IPS DF 4.7 (cell line): ENCODE results near the gene GUCA2A.

Experiments
- DNase-seq: peaks from one replicate; pipeline ENCODE4 v3.0.0-alpha.2; 2013; ENCODE audit warnings: low spot score; ENCODE audit errors: extremely low read depth

Gene GUCA2A

DNA sequence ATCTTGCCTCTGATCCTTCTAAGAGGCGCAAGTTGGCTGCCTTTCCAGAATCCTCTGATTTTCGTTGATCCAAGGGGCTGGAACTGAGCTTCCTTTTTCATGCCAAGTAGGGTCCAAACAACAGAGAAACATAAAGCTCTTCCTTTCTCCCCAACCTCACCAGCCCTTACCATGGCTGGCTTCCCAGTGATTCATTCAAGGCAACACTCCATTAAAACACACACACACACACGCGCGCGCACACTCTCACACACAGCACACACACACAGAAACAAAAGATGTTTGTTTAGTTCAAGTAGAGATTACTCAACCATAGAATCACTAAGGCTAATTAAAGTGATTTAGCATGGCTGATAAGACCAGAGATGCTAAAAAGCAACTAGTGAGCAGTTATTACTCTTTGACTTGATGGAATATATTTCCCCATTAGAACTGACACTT lies 13.0 kb upstream of the GUCA2A start:
- no peak for DNase-seq

DNA sequence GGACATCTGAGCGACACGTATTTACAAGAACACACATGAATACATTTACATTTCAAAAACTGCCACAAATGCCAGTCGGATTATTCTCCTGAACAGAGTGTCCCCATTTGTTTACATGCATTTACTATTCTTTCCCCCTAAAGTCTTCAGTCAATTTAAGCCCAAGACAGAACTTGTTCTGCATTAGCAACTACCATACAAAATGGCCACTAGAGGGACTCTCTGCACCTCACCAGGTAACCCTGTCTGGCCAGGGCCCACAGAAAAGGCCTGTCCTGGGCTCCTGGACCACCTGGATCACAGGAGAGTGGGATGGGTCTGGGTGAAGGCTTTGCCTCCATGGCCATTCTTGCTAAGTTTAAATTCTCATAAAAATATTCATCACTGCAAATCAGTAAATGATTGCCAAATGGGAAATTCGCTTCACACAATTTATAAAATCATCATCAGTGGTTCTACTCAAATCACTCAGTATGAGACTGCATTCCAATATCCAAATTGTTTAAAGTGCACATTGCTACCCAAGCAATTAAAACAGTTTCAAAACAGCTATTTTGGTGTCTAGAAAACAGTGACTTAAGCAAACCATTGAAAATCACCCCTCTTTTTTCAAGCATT lies 12.5 kb upstream of the GUCA2A start:
- peak; percentile 33 for DNase-seq

DNA sequence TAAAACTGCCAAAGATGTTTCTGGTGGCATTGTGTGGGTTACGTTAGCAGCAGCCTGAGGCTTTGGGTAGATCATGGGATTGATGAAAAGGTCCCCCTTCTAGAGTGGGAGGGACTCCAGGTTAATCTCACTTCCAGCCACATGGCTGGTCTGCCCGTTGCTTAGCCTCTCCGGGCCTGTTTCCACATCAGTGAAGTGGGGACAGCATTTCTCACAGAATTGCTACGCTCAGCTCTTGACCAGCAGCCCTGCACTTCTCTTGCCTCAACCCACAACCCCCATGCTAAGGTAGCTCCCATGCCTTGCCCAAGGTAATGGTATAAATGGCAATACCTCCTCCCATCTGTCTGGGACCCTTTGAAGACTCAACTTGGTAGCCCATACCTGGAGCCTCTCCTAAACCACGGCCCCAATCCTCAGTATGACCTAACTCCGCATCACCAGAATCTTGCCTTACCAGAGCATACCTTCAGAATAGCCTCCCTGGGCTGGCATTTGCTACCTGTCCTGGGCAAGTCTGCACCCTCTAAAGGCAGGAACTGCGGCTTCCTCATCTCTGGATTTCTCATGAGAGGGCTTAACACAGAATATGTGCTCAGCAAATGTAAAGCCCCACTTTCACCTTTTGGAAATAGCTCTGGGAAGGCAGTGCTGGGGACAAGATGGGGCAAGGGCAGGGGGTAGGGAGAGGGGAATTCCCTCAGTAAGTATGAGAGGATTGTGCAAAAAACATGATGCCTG lies 10.9 kb upstream of the GUCA2A start:
- no peak for DNase-seq

DNA sequence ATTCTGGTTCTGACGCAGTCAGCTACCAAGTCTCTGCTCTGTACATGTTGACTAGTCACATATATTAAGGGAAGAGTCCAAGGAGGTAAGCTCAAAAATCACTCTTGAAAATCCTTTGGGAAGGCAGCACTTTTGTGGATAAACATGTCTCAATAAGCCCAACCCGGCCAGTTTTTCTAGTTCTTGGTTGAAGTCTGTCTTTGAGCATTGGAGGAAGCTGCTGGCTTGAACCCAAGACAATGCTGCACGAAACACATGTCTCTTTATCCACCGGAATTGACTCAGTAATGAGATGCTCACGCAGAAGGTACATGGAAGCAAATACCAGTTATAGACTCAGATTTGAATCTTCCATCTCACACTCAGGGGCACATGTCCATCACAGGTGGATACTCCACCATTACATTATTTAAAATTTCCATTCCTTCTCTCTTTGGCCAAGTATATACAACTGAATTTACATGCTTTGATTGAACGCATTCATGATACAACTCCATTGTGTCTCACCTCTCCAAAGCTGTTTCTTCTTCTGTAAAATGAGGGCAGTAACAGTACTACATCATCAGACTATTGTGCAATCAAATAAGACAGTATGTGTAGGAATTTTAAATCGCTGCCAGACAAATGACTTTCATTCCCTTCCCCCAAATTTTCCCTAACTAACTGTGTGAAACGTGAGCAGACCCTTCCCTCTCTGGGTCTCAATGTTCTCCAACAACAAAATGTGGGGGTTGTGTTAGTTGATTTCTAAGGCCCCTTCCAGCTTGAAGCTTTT lies 9.6 kb upstream of the GUCA2A start:
- DNase-seq, result no peak

GRCh38 chr1:42173155-42173933 lies 8.8 kb upstream of the GUCA2A start:
- peak; percentile 28 for DNase-seq

GRCh38 chr1:42172381-42173133 lies 8.0 kb upstream of the GUCA2A start:
- no peak for DNase-seq

DNA sequence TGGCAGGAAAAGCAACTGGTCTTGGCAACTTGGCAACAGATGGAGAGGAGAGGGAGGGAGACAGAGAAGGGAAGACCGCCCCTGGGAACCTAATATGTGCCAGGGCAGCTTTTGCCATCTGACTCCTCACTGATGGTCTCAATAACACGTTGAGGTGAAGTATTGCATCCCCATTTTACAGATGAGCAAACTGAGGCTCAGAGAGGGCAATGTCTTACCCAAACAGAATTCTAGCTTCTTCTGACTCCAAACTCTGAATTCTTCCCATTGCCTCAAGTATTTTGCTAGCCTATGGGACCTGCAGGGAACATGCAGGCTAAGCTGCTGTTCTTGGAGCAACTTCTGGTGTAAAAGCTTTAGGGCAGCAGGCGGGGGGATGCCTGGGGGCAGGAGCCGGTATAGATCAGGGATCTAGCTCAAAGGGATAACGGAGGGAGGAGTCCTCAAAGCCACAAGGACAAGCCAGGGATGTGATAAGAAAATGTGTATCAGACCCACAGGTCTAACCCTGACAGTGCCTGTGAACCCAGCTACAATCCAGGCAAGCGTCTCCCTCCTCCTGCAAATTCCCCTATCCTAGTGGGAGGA lies 7.2 kb upstream of the GUCA2A start:
- DNase-seq, result no peak

DNA sequence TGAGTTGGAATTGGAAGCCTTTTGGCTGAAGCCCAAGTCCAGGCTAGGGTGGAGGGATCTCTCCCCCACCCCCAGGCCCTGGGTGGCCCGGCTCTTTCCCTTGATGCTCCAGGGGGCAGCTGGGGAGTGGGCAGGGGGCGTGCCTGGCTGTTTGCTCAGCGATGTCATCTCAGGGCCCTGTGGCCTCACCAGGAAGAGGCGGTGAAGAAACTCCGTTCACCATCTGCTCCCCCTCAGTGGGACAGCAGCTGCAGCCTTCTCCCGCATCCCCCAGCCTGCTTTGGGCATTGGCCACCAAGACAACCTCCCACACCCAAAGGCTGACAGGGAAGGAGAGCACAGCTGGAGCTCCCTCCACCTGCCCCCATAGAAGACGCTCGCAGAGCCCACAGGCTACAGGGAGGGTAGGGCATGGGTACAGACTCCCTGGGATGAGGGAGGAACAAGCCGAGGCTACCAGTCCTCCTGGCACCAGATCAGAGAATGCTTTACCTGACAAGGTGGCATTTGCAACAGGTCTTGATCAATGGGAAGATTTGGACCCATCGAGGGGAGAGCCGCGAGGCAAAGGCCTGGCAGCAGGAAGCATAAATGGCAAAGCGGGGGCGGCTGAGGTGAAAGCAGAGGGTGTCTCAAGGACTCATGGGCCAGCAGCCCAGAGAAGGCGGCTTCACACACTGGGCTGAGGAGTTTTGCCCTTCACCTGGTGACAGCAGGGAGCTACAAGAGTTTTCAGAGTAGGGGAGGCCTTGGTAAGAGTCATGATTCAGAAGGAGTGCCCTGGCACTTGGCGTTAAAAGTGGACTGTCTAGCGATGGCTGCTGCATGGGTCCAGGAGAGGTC lies 6.5 kb upstream of the GUCA2A start:
- DNase-seq, result no peak

GRCh38 chr1:42168763-42169162 lies 4.2 kb upstream of the GUCA2A start:
- DNase-seq, result no peak

DNA sequence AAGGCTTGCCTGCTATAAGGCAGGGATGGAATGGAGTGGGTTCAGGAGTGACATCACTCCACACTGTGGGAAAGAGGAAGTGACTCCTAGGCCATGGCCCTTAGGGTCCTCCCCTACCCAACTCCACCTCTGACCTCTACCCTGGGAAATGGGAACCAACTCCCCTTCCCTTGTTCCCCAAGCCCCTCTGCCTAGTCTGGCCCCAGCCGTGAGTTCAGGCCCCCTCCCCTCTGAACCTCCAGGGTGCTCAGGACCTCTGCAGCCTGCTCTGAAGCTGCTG lies 3.8 kb upstream of the GUCA2A start:
- DNase-seq, result no peak

- no peak for DNase-seq
Observed at GRCh38 chr1:42167611-42168390, 3.3 kb upstream of the GUCA2A start.

GRCh38 chr1:42165511-42166210 lies 1.1 kb upstream of the GUCA2A start:
- DNase-seq, result no peak

DNA sequence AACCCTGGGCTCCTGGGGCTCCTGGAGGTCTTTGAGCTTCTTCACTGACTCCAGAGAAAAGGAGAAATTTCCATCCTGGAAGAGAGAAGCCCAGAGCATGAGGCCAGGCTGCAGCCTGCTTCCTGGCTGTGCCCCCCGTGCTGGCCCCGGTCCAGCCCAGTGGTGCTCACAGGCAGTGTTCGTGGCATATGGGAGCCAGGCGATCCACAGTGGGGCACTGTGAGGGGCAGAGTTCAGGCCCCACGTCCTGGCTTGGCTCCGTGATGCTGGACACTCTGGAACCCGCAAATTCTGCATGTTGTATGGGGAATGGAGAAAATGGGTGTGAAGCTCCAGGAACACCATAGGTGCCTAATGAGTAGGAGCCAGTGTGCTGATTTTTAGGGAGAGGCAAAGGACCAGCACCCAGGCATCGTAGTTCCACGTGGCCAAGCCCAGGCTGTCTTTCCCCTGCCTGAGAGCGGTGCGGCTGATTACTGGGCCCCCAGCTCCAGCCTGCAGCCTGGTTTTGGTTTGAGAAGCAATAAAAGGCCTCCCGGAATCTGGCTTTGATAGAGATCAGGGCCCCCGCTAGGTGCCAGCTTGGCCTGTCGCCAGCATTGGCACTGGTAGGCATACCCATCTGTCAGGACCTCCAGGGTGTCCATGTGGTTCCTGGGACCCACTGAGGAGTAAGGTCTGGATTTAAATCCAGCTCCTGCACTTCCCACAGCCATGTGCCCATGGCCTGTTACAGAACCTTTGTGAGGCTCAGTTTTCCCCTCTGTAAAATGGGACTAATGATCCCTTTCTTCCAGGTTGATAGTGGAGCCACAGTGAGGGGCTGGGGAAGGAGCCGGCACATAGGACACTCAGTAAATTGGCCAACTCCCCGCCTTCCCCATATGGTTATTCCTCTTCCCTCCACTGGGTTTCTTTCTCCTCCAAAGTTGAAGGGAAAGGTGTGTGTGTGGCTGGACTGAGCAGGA lies 725 bp downstream of the GUCA2A start:
- no peak for DNase-seq

DNA sequence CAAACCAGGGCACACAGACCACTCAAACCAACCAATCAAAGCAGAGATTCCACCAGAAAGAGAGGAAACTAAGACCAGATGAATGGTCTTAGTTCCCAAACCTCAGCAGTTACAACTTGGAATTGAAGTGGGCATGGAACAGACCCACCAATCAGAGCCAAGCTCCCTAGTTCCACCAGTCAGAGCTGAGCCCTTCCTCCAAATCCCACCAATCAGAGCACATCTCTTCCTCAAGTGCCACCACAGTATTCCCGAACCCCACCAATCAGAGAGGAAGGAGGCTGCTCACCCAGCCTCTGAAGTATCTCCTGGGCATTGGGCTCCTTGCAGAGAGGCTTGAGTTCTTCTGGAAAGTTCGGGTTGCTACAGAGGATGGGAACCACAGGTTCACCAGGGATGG lies 1.4 kb downstream of the GUCA2A start:
- DNase-seq, result no peak

GRCh38 chr1:42162181-42162580 lies 2.4 kb downstream of the GUCA2A start:
- DNase-seq, result no peak

DNA sequence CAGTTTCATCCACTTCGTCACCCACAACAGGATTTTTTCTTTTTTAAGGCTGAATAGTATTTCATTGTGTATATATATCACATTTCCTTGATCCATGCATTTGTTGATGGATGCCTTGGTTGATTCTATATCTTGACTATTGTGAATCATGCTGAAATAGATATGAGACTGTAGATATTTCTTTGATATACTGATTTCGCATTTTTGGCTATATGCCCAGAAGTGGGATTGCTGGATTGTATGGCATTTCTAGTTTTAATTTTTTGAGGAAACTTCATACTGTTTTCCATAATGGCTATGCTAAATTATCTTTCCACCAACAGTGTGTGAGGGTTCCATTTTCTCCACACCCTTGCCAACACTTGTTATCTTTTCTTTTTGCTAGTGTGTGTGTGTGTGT lies 6.4 kb downstream of the GUCA2A start:
- no peak for DNase-seq

GRCh38 chr1:42157667-42158066 lies 6.9 kb downstream of the GUCA2A start:
- DNase-seq, result no peak
